IMR-90 (cell line): ENCODE results near the gene POLD3. TPM values are rescaled to one million over a fixed set of nuclear protein-coding genes. Genes with fewer than 3 reads are reported as not detected.

ENCODE experiments used
- ATAC-seq: fragments of 200-7000 bp; cut with Tn5 transposase; 2 replicates; pipeline ENCODE4 v1.9.1; 2020; ENCODE audit warnings: low read depth, mild to moderate bottlenecking, moderate library complexity
- BruUV-seq: library from RNA; stranded (reverse); fragments of 400-500 nt; replicated peaks from 2 replicates; lab custom pipeline; 2021; lab: Mats Ljungman, UMichigan
- CTCF ChIA-PET: fragments of 300-600 bp; formaldehyde crosslinking; extraction: SDS; loops from one replicate; lab custom pipeline; 2021; ENCODE audit warnings: antibody characterized with exemption; lab: Yijun Ruan, JAX
- POLR2A ChIA-PET: fragments of 300-600 bp; sonication (Branson Sonifier 250); formaldehyde crosslinking; loops from one replicate; lab custom pipeline; 2022; ENCODE audit warnings: antibody characterized with exemption; ENCODE audit not compliant: unreplicated experiment; lab: Charles Lee
- DNase-seq: peaks from one replicate; pipeline ENCODE4 v3.0.0; 2013
- H2AFZ ChIP-seq: replicated peaks from 2 replicates; pipeline ENCODE3; 2013; ENCODE audit warnings: low read length, mild to moderate bottlenecking; ENCODE audit not compliant: poor library complexity
- H2AK5ac ChIP-seq: 2 replicates; pipeline ENCODE4 v1.6.1; 2013; ENCODE audit warnings: low read depth, low read length, inconsistent platforms
- H2AK9ac ChIP-seq: replicated peaks from 2 replicates; pipeline ENCODE3; 2013; ENCODE audit warnings: mild to moderate bottlenecking, low read depth, low read length, moderate library complexity; ENCODE audit not compliant: poor library complexity
- H2BK120ac ChIP-seq: 2 replicates; pipeline ENCODE4 v1.6.1; 2013; ENCODE audit warnings: low read depth, low read length, inconsistent platforms
- H2BK15ac ChIP-seq: 3 replicates; pipeline ENCODE4 v1.6.1; 2013; ENCODE audit warnings: low read depth, low read length, inconsistent platforms
- H2BK20ac ChIP-seq: 2 replicates; pipeline ENCODE4 v1.6.1; 2013; ENCODE audit warnings: low read depth, mild to moderate bottlenecking, inconsistent platforms, low read length, moderate library complexity
- H2BK5ac ChIP-seq: 2 replicates; pipeline ENCODE4 v1.6.1; 2013; ENCODE audit warnings: mild to moderate bottlenecking, low read depth, low read length, inconsistent platforms; ENCODE audit not compliant: poor library complexity, severe bottlenecking
- H3K14ac ChIP-seq: replicated peaks from 2 replicates; pipeline ENCODE4 v1.6.1; 2013; ENCODE audit warnings: low read depth, low read length, inconsistent platforms
- H3K18ac ChIP-seq: 2 replicates; pipeline ENCODE4 v1.6.1; 2013; ENCODE audit warnings: low read depth, low read length, control low read depth
- H3K23ac ChIP-seq: 2 replicates; pipeline ENCODE4 v1.6.1; 2013; ENCODE audit warnings: low read depth, low read length, inconsistent platforms
- H3K27ac ChIP-seq: 2 replicates; pipeline ENCODE4 v1.5.1; 2013; ENCODE audit warnings: mild to moderate bottlenecking, control low read depth, low read length; ENCODE audit not compliant: insufficient read depth
- H3K27me3 ChIP-seq: 2 replicates; pipeline ENCODE4 v1.6.1; 2013; ENCODE audit warnings: low read length; ENCODE audit not compliant: control insufficient read depth, insufficient read depth
- H3K36me3 ChIP-seq: 2 replicates; pipeline ENCODE4 v1.6.1; 2013; ENCODE audit warnings: low read length, mixed read lengths; ENCODE audit not compliant: control insufficient read depth, insufficient read depth
- H3K4ac ChIP-seq: 2 replicates; pipeline ENCODE4 v1.6.1; 2013; ENCODE audit warnings: low read depth, low read length, inconsistent platforms
- H3K4me1 ChIP-seq: 2 replicates; pipeline ENCODE4 v1.6.1; 2013; ENCODE audit warnings: low read length, mixed read lengths; ENCODE audit not compliant: control insufficient read depth, insufficient read depth
- H3K4me2 ChIP-seq: 2 replicates; pipeline ENCODE4 v1.6.1; 2013; ENCODE audit warnings: low read depth, mild to moderate bottlenecking, control low read depth, low read length, moderate library complexity
- H3K4me3 ChIP-seq: 2 replicates; pipeline ENCODE4 v1.5.1; 2013; ENCODE audit warnings: low read depth, mild to moderate bottlenecking, control low read depth, low read length, moderate library complexity; ENCODE audit not compliant: insufficient read depth
- H3K56ac ChIP-seq: 2 replicates; pipeline ENCODE4 v1.6.1; 2013; ENCODE audit warnings: low read length, inconsistent platforms; ENCODE audit not compliant: insufficient read depth; ENCODE audit errors: extremely low read depth
- H3K79me1 ChIP-seq, 2 experiments: 2 replicates each; pipeline ENCODE4 v1.6.1; 2013; ENCODE audit warnings: low read length in 2 of 2, inconsistent platforms in 1 of 2, low read depth in 1 of 2
- H3K9ac ChIP-seq: 2 replicates; pipeline ENCODE4 v1.6.1; 2013; ENCODE audit warnings: low read depth, low read length, control low read depth
- H3K9me1 ChIP-seq: 2 replicates; pipeline ENCODE4 v1.6.1; 2013; ENCODE audit warnings: low read length, inconsistent platforms; ENCODE audit not compliant: insufficient read depth
- H3K9me3 ChIP-seq: 2 replicates; pipeline ENCODE4 v1.6.1; 2013; ENCODE audit warnings: low read length; ENCODE audit not compliant: control insufficient read depth, insufficient read depth
- H4K20me1 ChIP-seq: 2 replicates; pipeline ENCODE4 v1.6.1; 2013; ENCODE audit warnings: low read length, inconsistent platforms; ENCODE audit not compliant: insufficient read depth
- H4K5ac ChIP-seq: 2 replicates; pipeline ENCODE4 v1.6.1; 2013; ENCODE audit warnings: mild to moderate bottlenecking, low read depth, low read length, control low read depth
- H4K8ac ChIP-seq, 2 experiments: 2 replicates each; pipeline ENCODE4 v1.6.1; 2013; ENCODE audit warnings: low read depth in 2 of 2, low read length in 2 of 2, control low read depth in 1 of 2, inconsistent platforms in 1 of 2
- H4K91ac ChIP-seq: 2 replicates; pipeline ENCODE4 v1.6.1; 2013; ENCODE audit warnings: low read depth, low read length, inconsistent platforms; ENCODE audit not compliant: insufficient read depth
- BHLHE40 ChIP-seq: fragments of 150-350 bp; IDR thresholded peaks from 2 replicates; pipeline ENCODE4 v1.6.1; 2016; ENCODE audit warnings: mild to moderate bottlenecking, low read depth, low read length
- CEBPB ChIP-seq: IDR thresholded peaks from 2 replicates; pipeline ENCODE4 v1.6.1; 2012; ENCODE audit warnings: low read depth, low read length, improper control_type of control experiment
- CHD1 ChIP-seq: IDR thresholded peaks from 2 replicates; pipeline ENCODE4 v1.6.1; 2012; ENCODE audit warnings: low read depth, low read length, improper control_type of control experiment
- CTCF ChIP-seq: conservative IDR thresholded peaks from 2 replicates; pipeline ENCODE4 v1.5.1; 2012; ENCODE audit warnings: mild to moderate bottlenecking, low read depth, low read length, improper control_type of control experiment
- FOS ChIP-seq: fragments of 150-350 bp; IDR thresholded peaks from 2 replicates; pipeline ENCODE4 v1.6.1; 2016; ENCODE audit warnings: low read depth, low read length
- MAFK ChIP-seq: IDR thresholded peaks from 2 replicates; pipeline ENCODE4 v1.6.1; 2012; ENCODE audit warnings: low read depth, low read length, improper control_type of control experiment
- MAZ ChIP-seq: IDR thresholded peaks from 2 replicates; pipeline ENCODE4 v1.6.1; 2012; ENCODE audit warnings: low read depth, mild to moderate bottlenecking, low read length, improper control_type of control experiment, moderate library complexity, borderline replicate concordance
- MXI1 ChIP-seq: IDR thresholded peaks from 2 replicates; pipeline ENCODE4 v1.6.1; 2012; ENCODE audit warnings: low read depth, mild to moderate bottlenecking, low read length, moderate library complexity, borderline replicate concordance
- NFE2L2 ChIP-seq: fragments of 150-350 bp; IDR thresholded peaks from 2 replicates; pipeline ENCODE4 v1.6.1; 2016; ENCODE audit warnings: low read depth, mild to moderate bottlenecking, low read length
- POLR2A ChIP-seq: IDR thresholded peaks from 2 replicates; pipeline ENCODE4 v1.6.1; 2012; ENCODE audit warnings: mild to moderate bottlenecking, low read depth, low read length
- RAD21 ChIP-seq: IDR thresholded peaks from 2 replicates; pipeline ENCODE4 v1.6.1; 2012; ENCODE audit warnings: low read length, improper control_type of control experiment
- RCOR1 ChIP-seq: IDR thresholded peaks from 2 replicates; pipeline ENCODE4 v1.6.1; 2012; ENCODE audit warnings: mild to moderate bottlenecking, low read length, improper control_type of control experiment; ENCODE audit not compliant: insufficient replicate concordance
- RFX5 ChIP-seq: IDR thresholded peaks from 2 replicates; pipeline ENCODE4 v1.8.0; 2012; ENCODE audit warnings: low read depth, mild to moderate bottlenecking, low read length, moderate library complexity
- SMC3 ChIP-seq: fragments of 150-350 bp; IDR thresholded peaks from 2 replicates; pipeline ENCODE4 v1.6.1; 2016; ENCODE audit warnings: low read depth, mild to moderate bottlenecking, antibody characterized with exemption, low read length, moderate library complexity
- USF2 ChIP-seq: fragments of 150-350 bp; IDR thresholded peaks from 2 replicates; pipeline ENCODE4 v1.6.1; 2017; ENCODE audit warnings: mild to moderate bottlenecking, antibody characterized with exemption, low read length, low read depth
- WGBS, 2 experiments: methylation state at CpG; one replicate each; pipeline versions ENCODE4 v1.1.5 to v1.1.7; 2013; ENCODE audit warnings: missing lambda C conversion rate in 2 of 2; ENCODE audit not compliant: insufficient read length in 1 of 2; ENCODE audit errors: extremely low coverage in 2 of 2; 5-methylcytosine and 5-hydroxymethylcytosine counted together
- dilution Hi-C: fragments of 300-500 bp; cut with HindIII; formaldehyde crosslinking; loops from one replicate; pipeline ENCODE4 v1.14.3; 2018; ENCODE audit warnings: low sequenced_read_pairs; ENCODE audit not compliant: unreplicated experiment
- in situ Hi-C: fragments of 300-500 bp; cut with MboI; formaldehyde crosslinking; loops from 3 replicates; pipeline ENCODE4 v1.14.3; 2019; ENCODE audit warnings: low sequenced_read_pairs, inconsistent platforms, mixed read lengths
- intact Hi-C: fragments of 100-400 bp; cut with micrococcal nuclease; formaldehyde crosslinking; loops from 2 replicates; pipeline ENCODE4 v1.10.0; 2022
- polyA plus RNA-seq, 3 experiments: library from polyadenylated mRNA; depleted of rRNA; stranded (reverse); fragments of >200 nt; gene quantifications; 2 replicates each; pipeline ENCODE4 v1.2.3, GENCODE V29; 2012; ENCODE audit warnings: low replicate concordance in 1 of 3
- total RNA-seq: library from RNA; depleted of rRNA; stranded (reverse); fragments of >200 nt; gene quantifications from 2 replicates; pipeline ENCODE4 v1.2.3, GENCODE V29; 2012

Gene POLD3
- total and polyA plus RNA-seq, 2 of the 4 experiments (the other 2 are of a cell fraction): 9.1 to 9.2 TPM

- intact Hi-C loops (loop anchor here (1.0 kb wide), 3 partner anchors 23 to 76 kb away; no protein-coding TSS in a partner anchor), dilution Hi-C loops (no loop called here), in situ Hi-C loops (no loop called here)
- Histone ChIP-seq H2BK15ac (peak overlapping the region; percentile 3; the same call in 1 of the 3 replicates), H3K4ac (peak overlapping the region; percentile 16; the same call in 1 of the 2 replicates), H3K9ac (no peak overlapping the region), H3K14ac (no peak overlapping the region), H3K36me3 (no peaks in the 10 kb centered on the region), H2BK120ac (peak overlapping the region; percentile 9; the same call in 1 of the 2 replicates), H3K9me3 (no peaks in the 10 kb centered on the region), H3K9me1 (peaks cover 22% of the 10 kb centered on the region), H4K20me1 (peaks cover 4% of the 10 kb centered on the region; the same call in 1 of the 2 replicates), H2AFZ (peak overlapping the region; percentile 12), H2BK5ac (peak overlapping the region; percentile 46), H2AK9ac (no peak overlapping the region), H3K27ac (peak overlapping the region; percentile 4; the same call in 1 of the 2 replicates), H4K8ac (peak overlapping the region in 1 of 2 experiments; percentile 14; a peak in 1 of 4 replicates), H3K79me1 (peaks cover 0 to 24% of the 10 kb centered on the region in 2 experiments; a peak in 2 of 4 replicates), H3K56ac (no peak overlapping the region), H4K5ac (no peak overlapping the region; the same call in 1 of the 2 replicates), H3K27me3 (no peaks in the 10 kb centered on the region), H3K4me3 (no peak overlapping the region), H3K23ac (no peak overlapping the region), H2AK5ac (no peak overlapping the region), H3K4me2 (0 out of 2 replicates have a peak overlapping the region, but pooled peaks have one; percentile 16), H3K4me1 (peaks cover 33% of the 10 kb centered on the region), H4K91ac (0 out of 2 replicates have a peak overlapping the region, but pooled peaks have one; percentile 5), H3K18ac (peak overlapping the region; percentile 19; the same call in 1 of the 2 replicates), H2BK20ac (peak overlapping the region; percentile 9; the same call in 1 of the 2 replicates)
- DNase-seq (peak; percentile 100), ATAC-seq (peak; percentile 93)
- no CpG with 5 or more reads among the region's 2 CpGs for WGBS, 2 experiments
- ChIA-PET CTCF (no interaction called here), POLR2A (interaction anchor here (0.5 kb wide), 1 partner anchor 10 kb away, joined by 3 read pairs; no protein-coding TSS in a partner anchor)
- no TSS peak for BruUV-seq
- no peak for TF ChIP-seq RFX5
- TF ChIP-seq MAFK: peak; percentile 0; the same call in 1 of the 2 replicates
- peak; percentile 40; the same call in 1 of the 2 replicates for TF ChIP-seq RAD21
- TF ChIP-seq BHLHE40: peak; percentile 95
- 0 out of 2 replicates have a peak, but pooled peaks have one; percentile 18 for TF ChIP-seq USF2
- TF ChIP-seq RCOR1: peak; percentile 96
- TF ChIP-seq FOS: peak; percentile 64
- 0 out of 2 replicates have a peak, but pooled peaks have one; percentile 5 for TF ChIP-seq CTCF
- peak; percentile 62 for TF ChIP-seq CEBPB
- peak; percentile 37; the same call in 1 of the 2 replicates for TF ChIP-seq MXI1
- TF ChIP-seq CHD1: no peak
- TF ChIP-seq SMC3: peak; percentile 18; the same call in 1 of the 2 replicates
- no peak for TF ChIP-seq POLR2A
- TF ChIP-seq NFE2L2: no peak
- peak; percentile 72 for TF ChIP-seq MAZ
Measured at GRCh38 chr11:74650498-74650897, 58.1 kb downstream of the POLD3 start.
